Neural cell (in vitro differentiated cells): Measurements from ENCODE around the gene TCHH. TPM values are rescaled to one million over a fixed set of nuclear protein-coding genes. Genes with fewer than 3 reads are reported as not detected.

Experiments used
- H2AFZ ChIP-seq: fragments of 200-600, 300-800 bp; sonication (generic), shearing (Covaris generic); 2 replicates; pipeline ENCODE4 v1.6.0; 2014; ENCODE audit warnings: low read depth, mild to moderate bottlenecking, antibody characterized with exemption, low read length, moderate library complexity
- H3F3A ChIP-seq: fragments of 200-600 bp; shearing (Covaris generic); 2 replicates; pipeline ENCODE4 v1.6.1; 2016; ENCODE audit warnings: mild to moderate bottlenecking, moderate library complexity, mixed read lengths, antibody characterized with exemption, low read length; ENCODE audit not compliant: insufficient read depth, poor library complexity, severe bottlenecking
- H3K27ac ChIP-seq: fragments of 200-600, 300-800 bp; sonication (generic), shearing (Covaris generic); 2 replicates; pipeline ENCODE4 v1.5.1; 2014; ENCODE audit warnings: mild to moderate bottlenecking, low read length, moderate library complexity
- H3K27me3 ChIP-seq: fragments of 300-800, 200-600 bp; sonication (generic), shearing (Covaris generic); 2 replicates; pipeline ENCODE4 v1.6.0; 2014; ENCODE audit warnings: mild to moderate bottlenecking, low read depth, low read length, moderate library complexity; ENCODE audit not compliant: insufficient read depth
- H3K36me3 ChIP-seq: fragments of 300-800, 200-600 bp; sonication (generic), shearing (Covaris generic); 2 replicates; pipeline ENCODE4 v1.5.1; 2014; ENCODE audit warnings: mild to moderate bottlenecking, antibody characterized with exemption, low read length, moderate library complexity; ENCODE audit not compliant: insufficient read depth
- H3K4me2 ChIP-seq: fragments of 300-800, 200-600 bp; sonication (generic), shearing (Covaris generic); 2 replicates; pipeline ENCODE4 v1.6.0; 2014; ENCODE audit warnings: mild to moderate bottlenecking, low read length
- H3K4me3 ChIP-seq: fragments of 300-800, 200-600 bp; sonication (generic), shearing (Covaris generic); 2 replicates; pipeline ENCODE4 v1.5.1; 2014; ENCODE audit warnings: mild to moderate bottlenecking, low read length, moderate library complexity
- H3K79me2 ChIP-seq: fragments of 200-600 bp; shearing (Covaris generic); replicated peaks from 2 replicates; pipeline ENCODE4 v1.6.0; 2014; ENCODE audit warnings: mild to moderate bottlenecking, low read length, moderate library complexity; ENCODE audit not compliant: insufficient read depth
- H3K9ac ChIP-seq: fragments of 300-800, 200-600 bp; sonication (generic), shearing (Covaris generic); 2 replicates; pipeline ENCODE4 v1.6.1; 2016; ENCODE audit warnings: mild to moderate bottlenecking, low read length, mixed read lengths
- H3K9me2 ChIP-seq: fragments of 200-600 bp; shearing (Covaris generic); 2 replicates; pipeline ENCODE4 v1.6.1; 2016; ENCODE audit warnings: mild to moderate bottlenecking, low read length, mixed read lengths; ENCODE audit not compliant: insufficient read depth
- H3K9me3 ChIP-seq: fragments of 200-600, 300-800 bp; sonication (generic), shearing (Covaris generic); 2 replicates; pipeline ENCODE4 v1.6.1; 2016; ENCODE audit warnings: mild to moderate bottlenecking, mixed run types, low read length, moderate library complexity, mixed read lengths
- H4K20me1 ChIP-seq: fragments of 200-600 bp; shearing (Covaris generic); 2 replicates; pipeline ENCODE4 v1.6.1; 2016; ENCODE audit warnings: mild to moderate bottlenecking, mixed run types; ENCODE audit not compliant: insufficient read depth
- CTCF ChIP-seq: fragments of 450-650 bp; IDR thresholded peaks from 2 replicates; pipeline ENCODE4 v1.5.1; 2014; ENCODE audit warnings: antibody characterized with exemption, mild to moderate bottlenecking, moderate library complexity; ENCODE audit not compliant: poor library complexity, severe bottlenecking
- EP300 ChIP-seq: fragments of 450-650 bp; conservative IDR thresholded peaks from 2 replicates; pipeline ENCODE4 v1.6.1; 2014; ENCODE audit warnings: antibody characterized with exemption, mild to moderate bottlenecking, moderate library complexity; ENCODE audit not compliant: poor library complexity, severe bottlenecking
- EZH2 ChIP-seq: fragments of 200-600, 300-800 bp; shearing (Covaris generic), sonication (generic); IDR thresholded peaks from 2 replicates; pipeline ENCODE4 v1.6.1; 2014; ENCODE audit warnings: antibody characterized with exemption, low read length, borderline replicate concordance, mild to moderate bottlenecking; ENCODE audit not compliant: insufficient read depth, poor library complexity, severe bottlenecking
- MXI1 ChIP-seq: fragments of 450-650 bp; conservative IDR thresholded peaks from 2 replicates; pipeline ENCODE4 v1.6.1; 2014; ENCODE audit warnings: antibody characterized with exemption, mild to moderate bottlenecking; ENCODE audit not compliant: poor library complexity, severe bottlenecking
- POLR2AphosphoS5 ChIP-seq: IDR thresholded peaks from 2 replicates; pipeline ENCODE4 v1.6.1; 2012
- RAD21 ChIP-seq: fragments of 450-650 bp; conservative IDR thresholded peaks from 2 replicates; pipeline ENCODE4 v1.6.1; 2014; ENCODE audit warnings: antibody characterized with exemption, mild to moderate bottlenecking, moderate library complexity
- REST ChIP-seq: IDR thresholded peaks from 2 replicates; pipeline ENCODE4 v1.6.1; 2012; ENCODE audit warnings: borderline replicate concordance
- SMC3 ChIP-seq: fragments of 450-650 bp; conservative IDR thresholded peaks from 2 replicates; pipeline ENCODE4 v1.6.1; 2014; ENCODE audit warnings: antibody characterized with exemption, mild to moderate bottlenecking, moderate library complexity; ENCODE audit not compliant: poor library complexity
- TAF1 ChIP-seq: IDR thresholded peaks from 2 replicates; pipeline ENCODE4 v1.6.1; 2012; ENCODE audit warnings: low read depth
- polyA plus RNA-seq: library from polyadenylated mRNA; depleted of rRNA; stranded (reverse); fragments of >200 nt; gene quantifications from 2 replicates; pipeline ENCODE4 v1.2.3, GENCODE V29; 2014

The TCHH gene
- polyA plus RNA-seq, 1 donor from 2014 or later = 0.14 TPM

GRCh38 chr1:152104854-152105253, 10.4 kb downstream of the TCHH start:
- Histone ChIP-seq H3K27me3 (peaks cover 23% of the 10 kb centered on the region), H3K27ac (no peak overlapping the region), H4K20me1 (no peaks in the 10 kb centered on the region), H3K36me3 (no peaks in the 10 kb centered on the region), H2AFZ (no peak overlapping the region), H3K79me2 (no peaks in the 10 kb centered on the region), H3K9me2 (no peaks in the 10 kb centered on the region), H3K4me3 (no peak overlapping the region), H3K9ac (no peak overlapping the region), H3K9me3 (peaks cover 32% of the 10 kb centered on the region), H3F3A (no peaks in the 10 kb centered on the region), H3K4me2 (no peak overlapping the region)
- TF ChIP-seq CTCF (no peak), RAD21 (no peak), REST (no peak), POLR2AphosphoS5 (no peak), TAF1 (no peak), EZH2 (no peak), EP300 (no peak), MXI1 (no peak), SMC3 (no peak)

- TF ChIP-seq TAF1 (no peak), MXI1 (no peak), CTCF (no peak), RAD21 (no peak), EP300 (no peak), EZH2 (no peak), SMC3 (no peak), REST (no peak), POLR2AphosphoS5 (no peak)
- no peaks in the 10 kb centered on the region for H3K9me3 ChIP-seq
- no peak overlapping the region for H3K9ac ChIP-seq
These were observed 18.3 kb downstream of the TCHH start for GRCh38 chr1:152096931-152097330.

More at GRCh38 chr1:152096931-152097330, 18.3 kb downstream of the TCHH start:
- no peak overlapping the region for H3K4me3 ChIP-seq
- no peaks in the 10 kb centered on the region for H3K36me3 ChIP-seq
- H3K9me2 ChIP-seq = no peaks in the 10 kb centered on the region
- H3K27ac ChIP-seq = no peak overlapping the region
- H2AFZ ChIP-seq = no peak overlapping the region
- no peaks in the 10 kb centered on the region for H3K27me3 ChIP-seq
- no peaks in the 10 kb centered on the region for H3K79me2 ChIP-seq
- no peaks in the 10 kb centered on the region for H4K20me1 ChIP-seq
- no peaks in the 10 kb centered on the region for H3F3A ChIP-seq
- no peak overlapping the region for H3K4me2 ChIP-seq
